ENCODE results near the gene LRMDA.

Gene LRMDA

GRCh38 chr10:75432176-75432575 lies 752 bp downstream of the LRMDA start:
- TF ChIP-seq, protein P1, sequence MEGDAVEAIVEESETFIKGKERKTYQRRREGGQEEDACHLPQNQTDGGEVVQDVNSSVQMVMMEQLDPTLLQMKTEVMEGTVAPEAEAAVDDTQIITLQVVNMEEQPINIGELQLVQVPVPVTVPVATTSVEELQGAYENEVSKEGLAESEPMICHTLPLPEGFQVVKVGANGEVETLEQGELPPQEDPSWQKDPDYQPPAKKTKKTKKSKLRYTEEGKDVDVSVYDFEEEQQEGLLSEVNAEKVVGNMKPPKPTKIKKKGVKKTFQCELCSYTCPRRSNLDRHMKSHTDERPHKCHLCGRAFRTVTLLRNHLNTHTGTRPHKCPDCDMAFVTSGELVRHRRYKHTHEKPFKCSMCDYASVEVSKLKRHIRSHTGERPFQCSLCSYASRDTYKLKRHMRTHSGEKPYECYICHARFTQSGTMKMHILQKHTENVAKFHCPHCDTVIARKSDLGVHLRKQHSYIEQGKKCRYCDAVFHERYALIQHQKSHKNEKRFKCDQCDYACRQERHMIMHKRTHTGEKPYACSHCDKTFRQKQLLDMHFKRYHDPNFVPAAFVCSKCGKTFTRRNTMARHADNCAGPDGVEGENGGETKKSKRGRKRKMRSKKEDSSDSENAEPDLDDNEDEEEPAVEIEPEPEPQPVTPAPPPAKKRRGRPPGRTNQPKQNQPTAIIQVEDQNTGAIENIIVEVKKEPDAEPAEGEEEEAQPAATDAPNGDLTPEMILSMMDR (conservative IDR thresholded peaks at IDR 0.05; ENCODE audit: low read depth, low read length), result no peak
- DNase-seq (ENCODE audit: low read depth), result no peak
- H3K4me3 ChIP-seq (ENCODE audit: low read depth, low read length), result no peak overlapping the region

DNA sequence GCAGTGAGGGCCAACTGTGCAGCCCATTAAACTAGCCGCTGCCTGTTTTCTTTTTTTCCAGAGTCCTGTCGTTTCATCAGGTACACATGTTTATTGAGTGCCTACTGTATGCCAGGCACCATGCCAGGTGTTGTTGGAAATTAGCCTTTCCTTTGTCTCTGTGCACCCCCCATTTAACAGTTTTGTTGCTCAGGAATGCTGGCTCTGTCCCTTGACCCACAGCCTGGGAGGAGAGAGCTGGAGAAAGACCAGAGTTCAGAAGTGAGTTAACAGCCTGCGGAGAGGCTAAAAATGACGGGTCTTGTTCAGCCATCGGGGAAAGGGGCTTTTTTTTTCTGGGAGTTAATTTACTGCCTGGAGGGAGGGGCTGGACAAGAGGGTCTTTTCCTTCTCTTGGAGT lies 1.3 kb downstream of the LRMDA start:
- no peak overlapping the region for H3K4me3 ChIP-seq (ENCODE audit: low read depth, low read length)
- TF ChIP-seq, protein P1 (conservative IDR thresholded peaks at IDR 0.05; ENCODE audit: low read depth, low read length), result no peak
- no peak for DNase-seq (ENCODE audit: low read depth)

DNA sequence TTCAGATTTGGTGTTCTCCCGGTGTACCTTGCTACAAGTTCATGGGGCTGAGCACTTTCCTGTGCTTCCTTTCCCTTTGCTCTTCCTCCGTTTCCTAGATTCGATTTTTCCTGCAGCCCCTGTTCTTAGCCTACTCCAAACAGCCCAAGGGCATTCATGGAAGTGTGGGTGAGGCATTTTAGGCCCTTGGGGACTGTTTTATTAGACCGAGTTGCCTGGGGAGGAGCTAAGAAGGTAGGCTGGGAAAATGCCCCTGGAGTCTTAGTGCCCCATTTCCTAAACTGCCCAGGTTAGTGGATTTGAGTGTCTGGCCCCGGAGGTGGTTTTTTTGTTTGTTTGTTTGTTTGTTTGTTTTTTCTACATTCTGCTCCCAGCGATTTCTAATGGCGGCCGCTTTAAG lies 1.8 kb downstream of the LRMDA start:
- H3K4me3 ChIP-seq (ENCODE audit: low read depth, low read length), result no peak overlapping the region
- TF ChIP-seq, protein P1 (conservative IDR thresholded peaks at IDR 0.05; ENCODE audit: low read depth, low read length), result no peak
- no peak for DNase-seq (ENCODE audit: low read depth)

GRCh38 chr10:75434291-75434690 lies 2.9 kb downstream of the LRMDA start:
- DNase-seq (ENCODE audit: low read depth), result no peak
- TF ChIP-seq, protein P1 (conservative IDR thresholded peaks at IDR 0.05; ENCODE audit: low read depth, low read length), result no peak
- no peak overlapping the region for H3K4me3 ChIP-seq (ENCODE audit: low read depth, low read length)

DNA sequence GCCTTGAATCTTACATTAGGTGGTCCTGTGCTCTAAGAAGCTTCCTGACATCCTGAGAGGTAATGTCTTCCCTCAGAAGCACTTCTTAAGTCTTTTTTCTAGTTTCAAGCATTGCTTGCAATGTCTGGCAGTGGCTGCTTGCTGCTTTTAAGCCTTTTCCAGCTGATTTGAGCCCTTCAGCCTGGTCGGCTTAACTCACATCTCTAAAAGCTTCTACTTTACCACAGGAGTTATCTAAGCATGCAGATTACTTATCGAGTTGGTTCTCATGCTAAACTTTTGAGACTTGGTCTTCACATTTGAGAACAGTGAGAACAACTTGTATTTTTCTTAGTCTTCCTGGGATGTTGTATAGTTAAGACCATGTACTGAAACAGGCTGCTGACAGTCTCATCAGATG lies 3.9 kb downstream of the LRMDA start:
- no peak overlapping the region for H3K4me3 ChIP-seq (ENCODE audit: low read depth, low read length)
- TF ChIP-seq, protein P1 (conservative IDR thresholded peaks at IDR 0.05; ENCODE audit: low read depth, low read length), result no peak
- DNase-seq (ENCODE audit: low read depth), result no peak

DNA sequence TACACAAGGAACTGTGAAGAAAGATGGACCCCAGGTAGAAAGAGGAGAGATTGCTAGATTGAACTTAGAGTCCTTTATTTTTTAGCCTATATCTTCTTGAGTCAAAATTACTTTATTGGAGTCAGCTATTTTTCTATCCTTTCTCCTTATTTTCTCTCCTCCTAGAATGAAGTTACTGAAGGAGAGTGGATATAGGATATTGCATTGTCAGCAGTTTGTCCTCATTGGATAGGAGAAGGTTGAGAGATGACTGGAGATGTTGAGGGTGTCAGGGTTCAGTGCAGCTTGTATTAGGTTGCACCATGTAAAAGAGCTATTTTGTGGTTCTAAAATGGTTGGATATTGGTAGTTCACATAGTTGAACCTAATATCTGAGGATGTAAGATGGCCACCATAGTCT lies 5.5 kb downstream of the LRMDA start:
- no peak overlapping the region for H3K4me3 ChIP-seq (ENCODE audit: low read depth, low read length)
- DNase-seq (ENCODE audit: low read depth), result no peak
- TF ChIP-seq, protein P1 (conservative IDR thresholded peaks at IDR 0.05; ENCODE audit: low read depth, low read length), result no peak

GRCh38 chr10:75437693-75438092 lies 6.3 kb downstream of the LRMDA start:
- TF ChIP-seq, protein P1 (conservative IDR thresholded peaks at IDR 0.05; ENCODE audit: low read depth, low read length), result no peak
- no peak for DNase-seq (ENCODE audit: low read depth)
- H3K4me3 ChIP-seq (ENCODE audit: low read depth, low read length), result no peak overlapping the region
